Stimulated activated CD8-positive, alpha-beta memory T cell treated with anti-CD3 and anti-CD28 coated beads, Interleukin-15, amount 100 ng/mL, for 4 hours (primary cell): ENCODE results near the gene BCL2.

Experiments used
- DNase-seq, 2 donors: peaks; one replicate each; pipeline ENCODE4 v3.0.0-alpha.2; 2020; ENCODE audit warnings: low read depth in 2 of 2

BCL2 gene

GRCh38 chr18:63140997-63141777 is 178.4 kb downstream of the BCL2 start:
- no peak for DNase-seq

- DNase-seq = no peak
These were observed 179.5 kb downstream of the BCL2 start for GRCh38 chr18:63140038-63140450.

DNA sequence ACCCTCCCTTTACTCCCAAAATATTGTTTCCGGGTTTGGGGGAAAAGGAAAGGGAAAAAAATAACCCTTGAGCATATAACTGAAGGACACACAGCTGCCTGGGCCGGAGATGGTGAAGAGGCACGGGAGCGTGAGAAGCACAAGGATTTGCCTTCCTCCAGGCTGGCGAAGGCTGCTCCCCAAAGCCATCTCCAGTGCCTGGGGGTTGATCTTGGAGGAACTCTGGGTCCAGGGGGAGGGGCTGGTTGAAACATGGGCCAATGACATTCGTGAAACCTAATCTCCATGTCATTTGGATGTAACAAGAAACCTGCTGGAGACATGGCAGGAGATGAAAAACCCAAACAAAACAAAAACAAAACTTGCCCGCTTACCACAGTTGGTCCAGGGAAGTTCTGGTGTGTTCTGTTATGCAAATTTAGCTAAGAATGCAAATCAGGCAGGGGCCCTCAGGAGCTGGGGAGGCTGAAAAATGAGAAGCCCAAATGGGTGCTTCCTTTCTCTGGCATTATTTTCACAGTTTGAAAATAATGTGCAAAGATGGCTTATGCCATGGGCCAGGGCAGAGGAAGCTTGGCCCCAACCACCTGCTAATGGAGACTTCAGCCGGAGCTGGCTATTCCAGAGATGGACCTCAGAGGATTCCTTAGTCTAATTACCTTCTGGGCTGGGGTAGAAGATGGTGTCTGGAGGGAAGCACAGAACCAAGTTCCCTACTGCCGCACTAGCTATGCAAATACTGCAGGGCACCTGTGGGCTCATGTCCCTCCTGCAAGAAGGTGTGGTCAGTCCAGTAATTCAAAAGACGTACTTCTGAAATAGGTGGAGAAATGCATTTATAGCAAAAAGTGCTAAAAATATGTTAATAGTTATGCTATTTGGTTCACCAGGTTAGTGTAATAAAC is 180.9 kb downstream of the BCL2 start:
- no peak for DNase-seq

DNA sequence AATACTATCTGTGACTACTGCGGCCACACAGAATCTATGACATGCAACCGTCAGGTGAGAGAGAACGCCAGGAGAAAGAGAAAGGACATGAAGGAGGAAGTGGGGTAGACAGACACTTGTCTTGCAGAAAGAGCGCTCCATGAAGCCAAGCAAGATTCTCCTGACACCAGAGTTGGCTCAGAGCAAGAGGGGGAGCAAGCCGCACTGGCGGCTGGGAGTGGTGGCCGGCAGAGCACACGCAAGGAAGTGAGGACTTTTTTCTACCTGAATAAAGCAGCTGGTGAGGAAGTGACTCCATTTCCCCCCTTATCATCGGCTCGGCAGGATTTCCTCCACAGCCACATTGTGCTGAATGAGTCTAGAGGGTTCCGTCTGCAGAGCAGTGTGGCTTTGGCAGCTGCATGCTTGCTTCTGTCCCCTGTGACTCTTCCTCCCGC is 181.6 kb downstream of the BCL2 start:
- DNase-seq = no peak

DNA sequence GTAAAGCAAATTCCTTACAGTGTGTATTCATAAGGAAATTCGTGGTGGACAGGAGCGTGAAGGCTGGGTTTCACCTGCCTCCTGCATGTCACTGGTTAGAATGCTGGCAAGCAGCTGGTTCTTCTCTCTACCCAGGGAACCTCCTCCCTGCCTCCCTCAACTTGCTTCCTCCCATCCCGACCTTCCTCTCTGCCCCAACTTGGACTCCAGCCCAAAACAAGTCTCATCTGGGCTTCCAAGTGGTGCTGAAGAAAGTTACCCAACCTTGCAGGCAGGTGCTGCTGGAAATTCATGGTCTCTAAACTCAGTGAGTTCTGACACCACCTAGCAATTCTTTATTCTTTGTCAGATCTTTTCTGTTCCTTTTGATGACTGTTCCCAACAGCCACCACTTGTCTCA is 184.5 kb downstream of the BCL2 start:
- no peak for DNase-seq

DNA sequence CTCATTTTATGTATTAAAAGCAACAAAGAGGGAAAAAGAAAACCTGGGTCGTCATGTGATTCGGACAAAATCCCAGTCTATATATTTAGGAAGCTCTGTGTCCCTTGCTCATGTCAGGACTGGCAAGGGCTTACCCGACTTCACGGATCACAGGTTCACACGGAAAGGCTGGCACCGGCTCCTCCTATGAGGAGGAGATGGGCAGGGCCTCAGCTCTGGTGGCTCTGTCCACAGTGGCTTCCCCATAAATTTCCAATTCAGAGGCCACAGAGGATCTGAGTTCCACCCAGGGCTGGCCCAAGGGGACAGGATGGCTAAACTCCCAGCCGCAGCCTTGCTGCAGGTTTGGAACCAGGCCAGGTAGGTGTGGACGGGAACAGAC is 186.8 kb downstream of the BCL2 start:
- no peak for DNase-seq

DNA sequence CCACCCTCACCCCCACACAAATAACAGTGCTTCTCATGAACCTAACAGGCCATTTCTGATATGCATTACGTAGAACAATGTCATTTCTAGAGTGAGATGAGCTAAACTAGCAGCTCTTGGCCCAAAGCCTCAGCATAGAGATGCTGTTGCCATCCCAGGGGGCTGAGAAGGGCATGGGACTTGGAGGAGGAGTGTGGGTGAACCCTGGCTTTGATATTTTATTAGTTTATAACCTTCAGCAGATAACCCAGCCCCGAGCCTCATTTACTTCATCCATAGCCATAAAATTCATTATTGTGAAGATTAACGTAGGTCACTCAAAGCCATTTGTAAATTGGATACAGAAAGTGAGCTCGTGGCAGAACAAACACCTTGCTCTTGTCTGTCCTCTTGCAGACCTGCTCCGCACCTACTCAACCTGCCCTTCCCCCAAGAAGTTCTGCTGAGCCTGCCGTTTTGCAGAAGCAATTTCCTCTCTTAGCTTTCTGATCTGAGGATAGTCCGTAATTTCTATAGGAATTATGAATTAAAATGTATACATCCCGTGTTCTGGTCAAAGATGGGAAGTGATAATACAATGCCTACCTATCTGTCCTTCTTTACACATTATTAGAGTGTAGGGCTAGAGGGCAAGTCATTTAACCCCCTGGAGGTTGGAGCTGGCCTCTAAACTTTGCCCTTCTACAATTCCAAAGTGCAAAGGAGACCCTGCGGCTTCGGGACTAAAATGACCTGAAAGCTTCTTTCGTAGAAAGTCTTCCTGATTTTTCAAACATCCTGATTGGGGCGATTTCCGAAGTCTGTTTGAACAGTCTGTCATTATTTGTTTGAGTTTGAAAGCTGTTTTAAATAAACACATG is 187.4 kb downstream of the BCL2 start:
- DNase-seq = no peak

DNA sequence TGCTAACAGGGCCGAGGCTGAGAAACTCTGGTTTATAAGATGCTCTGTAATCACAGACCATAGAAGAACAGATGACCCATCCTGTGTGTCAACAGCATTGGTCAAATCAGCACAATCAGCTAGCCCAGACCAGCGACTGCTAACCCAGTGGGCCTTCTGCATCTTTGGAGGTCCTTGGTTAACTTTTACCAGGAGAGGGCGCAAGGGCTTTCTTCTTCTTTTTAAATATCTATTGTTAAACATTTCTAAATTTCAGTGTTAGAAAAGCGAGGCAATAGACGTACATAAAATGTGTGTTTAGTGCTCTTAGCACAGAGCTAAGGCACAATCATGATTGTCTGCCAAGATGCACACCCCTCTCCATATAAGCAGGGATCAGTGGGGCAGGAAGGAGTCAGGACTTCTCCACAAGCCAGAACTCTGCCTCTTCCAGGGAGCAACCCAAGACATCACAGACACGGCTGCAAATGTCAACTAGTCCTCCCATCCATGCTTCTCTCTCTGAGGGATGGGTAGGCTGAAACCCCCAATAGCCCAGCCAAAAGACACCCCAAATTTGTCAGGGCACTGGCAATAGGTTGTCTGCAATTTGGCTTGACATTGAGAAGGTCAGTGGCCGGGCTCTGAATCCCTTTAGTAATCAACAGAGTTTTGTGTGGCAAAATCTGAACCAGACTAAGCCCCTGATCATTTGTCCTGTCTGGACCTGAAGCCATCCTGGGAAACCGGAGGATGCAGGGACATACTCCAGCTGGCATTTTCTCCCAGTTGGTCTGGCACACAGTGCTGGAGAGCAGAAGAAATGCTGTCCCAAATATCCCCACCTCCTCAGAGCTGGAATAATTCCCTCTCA is 188.2 kb downstream of the BCL2 start:
- no peak for DNase-seq

- DNase-seq = no peak
These were observed 189.4 kb downstream of the BCL2 start for GRCh38 chr18:63130176-63130575.

DNA sequence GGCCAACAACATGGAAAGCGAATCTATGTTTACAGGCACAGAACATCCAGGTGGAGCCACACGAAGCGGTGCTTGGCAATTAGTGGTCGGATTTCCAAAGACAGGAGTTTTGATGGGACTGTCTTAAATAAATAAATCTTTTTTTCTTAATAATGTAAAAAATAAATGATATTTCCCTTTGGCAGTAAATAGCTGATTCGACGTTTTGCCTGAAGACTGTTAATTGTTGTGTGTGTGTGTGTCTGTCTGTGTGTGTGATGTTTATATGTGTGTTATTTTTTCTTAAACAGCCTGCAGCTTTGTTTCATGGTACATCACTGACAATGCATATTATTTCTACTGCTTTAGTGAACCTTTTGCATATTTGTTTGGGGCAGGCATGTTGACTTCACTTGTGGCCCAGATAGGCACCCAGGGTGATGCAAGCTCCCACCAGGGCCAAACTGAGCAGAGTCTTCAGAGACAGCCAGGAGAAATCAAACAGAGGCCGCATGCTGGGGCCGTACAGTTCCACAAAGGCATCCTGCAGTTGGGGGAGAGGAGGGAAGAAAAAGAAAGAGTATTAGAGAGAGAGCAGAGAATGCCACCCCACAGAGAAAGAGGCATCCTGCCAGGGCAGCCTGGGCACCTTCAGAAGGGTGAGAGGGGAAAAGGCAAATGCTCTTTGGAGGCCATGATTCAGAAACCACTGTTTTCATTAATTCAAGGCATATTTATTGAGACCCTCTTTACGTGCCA is 191.2 kb downstream of the BCL2 start:
- DNase-seq = no peak

- no peak for DNase-seq
These were observed 193.2 kb downstream of the BCL2 start for GRCh38 chr18:63126134-63127069.

GRCh38 chr18:63120620-63121019 is 198.9 kb downstream of the BCL2 start:
- no peak for DNase-seq

GRCh38 chr18:63119647-63120046 is 199.9 kb downstream of the BCL2 start:
- DNase-seq = no peak

DNA sequence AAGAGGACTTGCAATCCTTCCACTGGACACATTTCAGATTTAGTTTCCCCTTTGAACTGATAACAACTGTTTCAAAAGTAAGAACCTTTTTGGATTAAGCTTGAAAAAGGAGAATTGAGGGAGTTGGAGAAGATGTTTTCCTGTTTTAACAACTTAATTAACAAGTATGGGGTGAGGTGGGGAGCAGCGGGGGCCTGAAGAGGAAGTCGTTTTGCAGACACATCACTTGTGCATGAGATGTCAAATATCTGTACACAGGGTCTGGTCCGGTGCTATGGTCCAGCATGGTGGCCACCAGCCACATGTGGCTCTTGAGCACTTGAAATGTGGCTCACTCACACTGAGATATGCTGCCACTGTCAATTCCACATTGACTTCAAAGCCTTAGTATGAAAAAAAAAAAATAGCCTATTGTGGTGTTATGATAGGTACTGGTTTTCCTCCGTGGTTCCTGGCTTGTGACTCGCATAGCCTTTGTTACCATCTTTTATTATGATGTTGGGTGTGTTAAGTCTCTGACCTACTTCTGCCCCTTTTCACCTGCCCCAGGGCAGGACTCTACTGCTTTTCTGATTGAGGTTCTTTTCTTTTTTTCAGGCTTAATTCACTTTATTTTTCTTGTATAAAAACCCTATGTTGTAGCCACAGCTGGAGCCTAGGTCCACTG is 205.5 kb downstream of the BCL2 start:
- no peak for DNase-seq

GRCh38 chr18:63112706-63113105 is 206.9 kb downstream of the BCL2 start:
- no peak for DNase-seq

GRCh38 chr18:63111671-63112402 is 207.7 kb downstream of the BCL2 start:
- DNase-seq = no peak

DNA sequence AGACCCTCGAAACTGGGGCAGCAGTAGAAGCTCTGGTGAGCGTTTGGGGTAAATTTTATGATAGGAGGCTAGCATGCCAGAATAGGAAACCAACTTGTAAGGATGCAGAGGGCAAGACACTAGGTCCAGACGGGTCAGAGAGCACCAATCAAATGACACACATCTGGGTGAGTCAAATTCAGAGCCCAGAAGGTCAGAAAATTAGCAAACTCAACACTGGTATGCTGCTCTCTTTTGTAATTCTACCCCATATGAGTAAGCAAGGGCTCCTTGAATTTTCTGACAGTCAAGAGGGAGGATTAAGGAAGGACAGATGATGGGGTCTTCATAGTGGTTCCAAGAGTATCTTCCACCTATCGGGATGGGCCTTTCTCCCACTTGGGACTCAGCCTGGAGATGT is 209.8 kb downstream of the BCL2 start:
- DNase-seq = no peak

DNA sequence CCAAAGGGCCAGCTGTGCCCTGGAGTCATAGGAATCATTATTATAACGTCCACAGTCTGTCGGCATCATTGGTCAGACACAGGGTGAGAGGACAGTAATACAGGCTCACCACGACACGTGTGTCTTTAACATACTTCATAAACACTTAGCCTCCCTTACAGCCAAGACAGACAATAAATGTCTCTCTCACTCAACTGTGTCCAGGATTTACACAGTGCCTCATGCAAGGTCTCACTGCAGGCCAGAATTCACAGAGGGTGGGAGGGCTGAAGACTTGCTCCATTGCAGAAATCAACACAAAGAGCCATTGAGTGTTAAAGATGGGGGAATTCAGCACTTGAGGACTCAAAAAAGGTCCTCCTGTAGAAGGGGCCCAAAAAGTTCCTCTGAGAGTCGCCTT is 210.5 kb downstream of the BCL2 start:
- no peak for DNase-seq
